NB4 (cell line): ENCODE measurements around the gene ETV6.

Experiments used
- POLR2A ChIP-seq: IDR thresholded peaks from 2 replicates; pipeline ENCODE4 v1.6.1; 2011; ENCODE audit warnings: mild to moderate bottlenecking; ENCODE audit not compliant: insufficient read length; ENCODE audit errors: extremely low read depth
- TF ChIP-seq, protein P1 (sequence below): IDR thresholded peaks from one replicate; pipeline ENCODE4 v1.5.1; 2012; ENCODE audit warnings: low read depth, low read length

GRCh38 chr12:11747969-11748368 lies 98.5 kb downstream of the ETV6 start:
- TF ChIP-seq, protein P1, sequence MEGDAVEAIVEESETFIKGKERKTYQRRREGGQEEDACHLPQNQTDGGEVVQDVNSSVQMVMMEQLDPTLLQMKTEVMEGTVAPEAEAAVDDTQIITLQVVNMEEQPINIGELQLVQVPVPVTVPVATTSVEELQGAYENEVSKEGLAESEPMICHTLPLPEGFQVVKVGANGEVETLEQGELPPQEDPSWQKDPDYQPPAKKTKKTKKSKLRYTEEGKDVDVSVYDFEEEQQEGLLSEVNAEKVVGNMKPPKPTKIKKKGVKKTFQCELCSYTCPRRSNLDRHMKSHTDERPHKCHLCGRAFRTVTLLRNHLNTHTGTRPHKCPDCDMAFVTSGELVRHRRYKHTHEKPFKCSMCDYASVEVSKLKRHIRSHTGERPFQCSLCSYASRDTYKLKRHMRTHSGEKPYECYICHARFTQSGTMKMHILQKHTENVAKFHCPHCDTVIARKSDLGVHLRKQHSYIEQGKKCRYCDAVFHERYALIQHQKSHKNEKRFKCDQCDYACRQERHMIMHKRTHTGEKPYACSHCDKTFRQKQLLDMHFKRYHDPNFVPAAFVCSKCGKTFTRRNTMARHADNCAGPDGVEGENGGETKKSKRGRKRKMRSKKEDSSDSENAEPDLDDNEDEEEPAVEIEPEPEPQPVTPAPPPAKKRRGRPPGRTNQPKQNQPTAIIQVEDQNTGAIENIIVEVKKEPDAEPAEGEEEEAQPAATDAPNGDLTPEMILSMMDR, result no peak
- TF ChIP-seq POLR2A, result no peak
